Esophagus squamous epithelium (tissue), 5 donors: ENCODE measurements around the gene TSNAX. TPM values are rescaled to one million over a fixed set of nuclear protein-coding genes. Genes with fewer than 3 reads are reported as not detected.

Source experiments
- DNase-seq: peaks from one replicate; lab custom pipeline; 2025; lab: John Stamatoyannopoulos, UW
- H3K27ac ChIP-seq, 4 donors: fragments of 200-600 bp; sonication (generic); one replicate each; pipeline ENCODE4 v1.5.1; 2016 to 2019; ENCODE audit warnings: mild to moderate bottlenecking in 1 of 4
- H3K27me3 ChIP-seq, 4 donors: fragments of 200-600 bp; sonication (generic); 1 replicate in 3 of 4; 2 replicates in 1 of 4; pipeline versions ENCODE4 v1.5.1 to v1.6.0; 2017 to 2021; ENCODE audit warnings: antibody characterized with exemption in 1 of 4
- H3K36me3 ChIP-seq, 3 donors: fragments of 200-600 bp; sonication (generic); one replicate each; pipeline ENCODE4 v1.5.1; 2016 to 2019
- H3K4me1 ChIP-seq, 3 donors: fragments of 200-600 bp; sonication (generic); one replicate each; pipeline ENCODE4 v1.5.1; 2017 to 2019
- H3K4me3 ChIP-seq, 4 donors: fragments of 200-600 bp; sonication (generic); 1 replicate in 3 of 4; 2 replicates in 1 of 4; pipeline ENCODE4 v1.5.1; 2016 to 2019; ENCODE audit warnings: mild to moderate bottlenecking in 2 of 4, moderate library complexity in 1 of 4
- H3K9me3 ChIP-seq, 3 donors: fragments of 200-600 bp; sonication (generic); one replicate each; pipeline ENCODE4 v1.5.1; 2016 to 2019
- CTCF ChIP-seq, 6 experiments: fragments of 450-650 bp in 4 of 6; fragments of 200-600 bp in 2 of 6; sonication (generic) in 2 of 6; IDR thresholded peaks; one replicate each; pipeline ENCODE4 v1.5.1; 2016 to 2019; ENCODE audit warnings: antibody characterized with exemption in 6 of 6, mild to moderate bottlenecking in 4 of 6, moderate library complexity in 4 of 6
- POLR2A ChIP-seq, 4 donors: fragments of 450-650 bp; IDR thresholded peaks; one replicate each; pipeline ENCODE4 v1.6.1; 2017; ENCODE audit warnings: antibody characterized with exemption in 4 of 4, mild to moderate bottlenecking in 4 of 4, moderate library complexity in 3 of 4
- WGBS, 2 donors: methylation state at CpG; one replicate each; pipeline ENCODE4 v1.1.5; 2018; 5-methylcytosine and 5-hydroxymethylcytosine counted together
- intact Hi-C: fragments of 100-400 bp; cut with DNase I; formaldehyde crosslinking; loops from one replicate; pipeline ENCODE4 v1.15.0; 2022
- total RNA-seq, 4 donors: library from RNA; depleted of rRNA; stranded (reverse); fragments of >200 nt; gene quantifications; one replicate each; pipeline ENCODE4 v1.1.0, GENCODE V29; 2016
- donor health status: DM: yes; HTN: yes; CAD: no.

TSNAX gene
- total RNA-seq, 4 donors from 2014 or later: 11.6 to 28.4 (median 22.3) TPM

DNA sequence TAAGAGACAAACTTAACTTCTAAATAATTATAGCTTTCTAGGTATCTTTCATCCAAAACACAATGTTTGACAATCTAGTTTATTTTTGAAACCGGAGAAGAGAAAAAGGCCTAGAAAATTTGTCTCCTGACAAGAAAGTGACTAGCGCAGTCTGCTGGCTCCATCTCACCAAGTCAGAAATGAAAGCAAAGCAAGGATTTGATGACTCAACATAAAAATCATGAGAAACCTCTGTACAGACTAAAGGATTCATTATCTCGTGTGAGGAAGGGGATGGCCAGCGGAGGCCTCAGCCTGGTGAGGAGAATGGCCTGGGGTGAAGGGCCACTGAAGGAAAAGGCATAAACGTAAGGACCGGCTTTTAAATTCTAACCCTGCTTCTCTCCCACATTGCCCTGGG is 20.0 kb upstream of the TSNAX start:
- no peak overlapping the region for H3K4me3 ChIP-seq
- no peaks in the 10 kb centered on the region for H3K27me3 ChIP-seq
- intact Hi-C loops: no loop called here
- no peak for DNase-seq
- WGBS, 2 donors: 62 to 91% methylated on average over 6 of the region's 6 CpGs
- TF ChIP-seq POLR2A (IDR thresholded peaks at IDR 0.05) (no peak), CTCF (IDR thresholded peaks at IDR 0.05) (no peak)
- no peaks in the 10 kb centered on the region for H3K9me3 ChIP-seq
- no peaks in the 10 kb centered on the region for H3K36me3 ChIP-seq
- H3K4me1 ChIP-seq: peaks cover 0 to 21% (median 0%) of the 10 kb centered on the region in 3 donors
- peak overlapping the region in 2 of 4 donors; percentile 6 to 9 for H3K27ac ChIP-seq

DNA sequence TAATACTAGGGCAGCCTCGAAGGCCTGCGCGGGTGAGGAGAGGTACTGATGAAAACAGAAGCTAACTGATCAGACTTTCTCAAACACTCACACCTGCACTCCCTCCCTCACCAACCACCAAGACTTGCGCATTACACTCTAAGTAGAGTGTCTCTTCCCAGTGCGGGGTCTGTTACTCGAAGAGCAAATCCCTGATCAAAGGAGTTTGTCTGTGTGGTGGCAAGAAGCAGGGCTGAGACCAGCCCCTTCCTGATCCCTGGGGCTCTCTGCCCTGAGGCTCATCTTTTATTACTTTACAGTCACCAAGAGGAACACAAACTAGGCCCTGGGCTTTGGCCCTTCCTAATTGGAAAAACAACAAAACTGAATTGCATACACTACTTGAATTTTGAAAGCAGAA is 19.5 kb upstream of the TSNAX start:
- Histone ChIP-seq H3K27me3 (no peaks in the 10 kb centered on the region), H3K27ac (no peak overlapping the region), H3K4me1 (peaks cover 0 to 21% (median 0%) of the 10 kb centered on the region in 3 donors), H3K4me3 (no peak overlapping the region), H3K9me3 (no peaks in the 10 kb centered on the region), H3K36me3 (no peaks in the 10 kb centered on the region)
- DNase-seq: no peak
- TF ChIP-seq POLR2A (IDR thresholded peaks at IDR 0.05): no peak
- TF ChIP-seq CTCF (IDR thresholded peaks at IDR 0.05): no peak
- intact Hi-C loops: no loop called here
- WGBS, 2 donors: 92 to 95% methylated on average over 6 of the region's 6 CpGs

GRCh38 chr1:231512147-231512698 is 16.2 kb upstream of the TSNAX start:
- intact Hi-C loops: no loop called here
- Histone ChIP-seq H3K27me3 (no peaks in the 10 kb centered on the region), H3K9me3 (no peaks in the 10 kb centered on the region), H3K36me3 (no peaks in the 10 kb centered on the region), H3K27ac (peak overlapping the region in 1 of 4 donors; percentile 22), H3K4me1 (peaks cover 0 to 18% (median 0%) of the 10 kb centered on the region in 3 donors), H3K4me3 (no peak overlapping the region)
- 53% methylated on average over 2 of the region's 2 CpGs for WGBS, 2 donors
- no peak for DNase-seq
- TF ChIP-seq CTCF (IDR thresholded peaks at IDR 0.05): no peak
- no peak for TF ChIP-seq POLR2A (IDR thresholded peaks at IDR 0.05)

DNA sequence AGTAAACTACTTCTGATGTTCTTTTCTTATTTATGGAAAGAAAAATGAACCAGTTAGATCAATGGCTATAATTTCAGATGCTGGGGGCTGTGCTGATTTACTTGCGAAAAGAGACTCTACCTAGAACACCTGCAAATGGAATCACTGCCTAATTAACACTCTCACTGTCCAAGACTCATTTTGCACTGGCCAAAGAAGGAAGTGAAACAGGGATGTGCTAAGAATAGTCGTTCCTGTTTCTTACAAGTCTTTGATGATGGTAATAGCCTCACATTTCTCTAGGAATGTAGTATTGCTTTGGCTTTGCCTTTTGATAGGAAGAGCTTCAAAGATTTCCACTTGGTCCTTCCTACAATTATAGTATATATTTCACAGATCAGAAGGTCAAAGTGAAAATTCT is 12.7 kb upstream of the TSNAX start:
- H3K27me3 ChIP-seq: no peaks in the 10 kb centered on the region
- no peak for TF ChIP-seq CTCF (IDR thresholded peaks at IDR 0.05)
- no peak for TF ChIP-seq POLR2A (IDR thresholded peaks at IDR 0.05)
- H3K4me3 ChIP-seq: no peak overlapping the region
- no peaks in the 10 kb centered on the region for H3K9me3 ChIP-seq
- peaks cover 0 to 9% (median 0%) of the 10 kb centered on the region in 3 donors for H3K4me1 ChIP-seq
- intact Hi-C loops: no loop called here
- WGBS, 2 donors: 50 to 72% methylated on average over 2 of the region's 2 CpGs
- H3K27ac ChIP-seq: no peak overlapping the region
- no peaks in the 10 kb centered on the region for H3K36me3 ChIP-seq
- no peak for DNase-seq

DNA sequence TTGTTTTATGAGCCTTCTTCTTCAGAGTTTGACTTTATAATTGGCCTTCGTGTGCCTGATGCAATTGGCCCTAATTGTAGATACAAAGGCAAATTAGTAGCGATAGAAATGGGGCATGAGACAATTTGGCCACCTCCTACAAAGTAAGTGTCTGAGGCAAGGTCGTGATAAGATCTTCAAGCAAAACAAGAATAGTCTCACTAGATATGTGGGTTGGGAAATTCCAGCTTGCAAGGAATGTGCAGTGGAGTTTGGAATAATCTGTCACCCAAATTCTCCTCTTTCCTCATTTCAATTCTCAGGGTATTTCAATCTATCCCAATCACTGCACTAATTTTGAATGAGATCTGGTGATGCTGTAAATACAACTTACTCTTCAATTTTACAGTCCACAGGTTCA is 11.4 kb upstream of the TSNAX start:
- WGBS, 2 donors: 66 to 68% methylated on average over 3 of the region's 3 CpGs
- Histone ChIP-seq H3K27me3 (no peaks in the 10 kb centered on the region), H3K27ac (no peak overlapping the region), H3K36me3 (no peaks in the 10 kb centered on the region), H3K9me3 (no peaks in the 10 kb centered on the region), H3K4me3 (no peak overlapping the region), H3K4me1 (peaks cover 0 to 9% (median 0%) of the 10 kb centered on the region in 3 donors)
- no peak for DNase-seq
- intact Hi-C loops: no loop called here
- no peak for TF ChIP-seq POLR2A (IDR thresholded peaks at IDR 0.05)
- no peak for TF ChIP-seq CTCF (IDR thresholded peaks at IDR 0.05)
